ENCODE results near the gene FCGR1A.
A peak's percentile ranks its signal among the peaks of the same experiment; 100 is the strongest.
"Not testable (repeated sequence)": the region's sequence is repeated elsewhere in the genome, so short reads cannot be mapped to it uniquely, and the experiment has no call there.

The FCGR1A gene

DNA sequence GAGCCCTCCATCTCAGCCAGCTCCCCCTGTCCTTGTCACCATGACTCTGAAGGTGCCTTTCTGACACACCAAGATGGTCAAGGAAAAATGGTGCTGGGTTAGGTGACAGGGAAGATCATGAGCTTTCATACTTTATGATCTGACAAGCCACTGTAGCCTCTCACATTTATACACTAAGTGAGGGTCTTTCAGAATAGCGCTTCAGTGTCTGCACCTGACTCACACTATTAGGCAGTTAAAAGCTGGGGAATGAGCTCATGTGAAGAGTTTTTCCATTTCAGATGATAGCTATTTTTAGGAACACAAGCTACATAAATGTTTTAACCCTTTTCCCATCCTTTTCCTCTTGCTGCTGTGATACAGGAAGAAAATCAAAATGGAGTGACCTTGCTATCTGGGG is 4.2 kb upstream of the FCGR1A start:
- not testable (repeated sequence) for DNase-seq

DNA sequence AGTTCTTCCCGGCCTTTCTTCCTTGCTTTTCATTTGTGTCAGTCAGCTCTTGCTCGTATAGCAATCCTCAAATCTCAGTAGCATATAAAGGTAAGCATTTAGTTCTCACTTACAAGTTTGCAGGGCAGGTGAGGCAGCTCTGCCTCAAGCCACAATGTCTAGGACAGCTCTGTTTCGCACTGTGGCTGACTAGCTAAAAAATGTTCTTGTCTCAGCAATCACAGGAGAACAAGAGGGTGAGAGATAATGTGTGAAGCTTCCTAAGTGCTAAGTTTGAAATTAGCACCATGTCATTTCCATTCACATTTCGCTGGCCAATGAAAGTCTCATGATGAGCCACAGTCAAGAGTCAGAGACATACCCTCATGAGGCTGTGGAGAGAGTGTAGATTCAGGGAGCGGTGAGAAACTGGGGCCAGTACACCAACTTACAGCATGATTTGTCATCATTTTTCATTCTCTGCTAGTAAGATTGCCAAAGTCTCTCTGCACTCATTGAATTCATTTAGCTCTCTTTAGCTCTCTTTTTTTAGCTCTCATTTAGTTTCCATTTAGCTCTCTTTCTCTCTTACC is 995 bp upstream of the FCGR1A start:
- not testable (repeated sequence) for DNase-seq

DNA sequence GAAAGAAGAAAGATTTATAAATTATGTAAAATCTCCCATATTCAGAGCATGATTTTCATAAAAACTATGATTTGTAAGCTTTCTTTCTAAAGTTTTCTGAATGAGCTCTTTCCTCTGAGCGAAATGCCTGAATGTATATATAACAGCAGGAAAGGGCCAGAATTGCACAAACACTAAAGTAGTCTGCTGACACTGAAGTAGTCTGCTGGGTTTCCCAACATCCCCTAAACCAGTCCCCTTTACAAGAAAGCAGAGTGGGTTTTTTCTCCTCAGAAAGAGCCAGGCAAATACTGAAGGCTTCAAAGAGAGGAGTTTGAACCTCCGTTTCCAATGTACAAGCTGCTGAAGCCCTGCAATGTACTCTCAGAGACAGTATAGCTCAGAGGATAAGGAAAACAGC is 795 bp downstream of the FCGR1A start:
- not testable (repeated sequence) for DNase-seq

DNA sequence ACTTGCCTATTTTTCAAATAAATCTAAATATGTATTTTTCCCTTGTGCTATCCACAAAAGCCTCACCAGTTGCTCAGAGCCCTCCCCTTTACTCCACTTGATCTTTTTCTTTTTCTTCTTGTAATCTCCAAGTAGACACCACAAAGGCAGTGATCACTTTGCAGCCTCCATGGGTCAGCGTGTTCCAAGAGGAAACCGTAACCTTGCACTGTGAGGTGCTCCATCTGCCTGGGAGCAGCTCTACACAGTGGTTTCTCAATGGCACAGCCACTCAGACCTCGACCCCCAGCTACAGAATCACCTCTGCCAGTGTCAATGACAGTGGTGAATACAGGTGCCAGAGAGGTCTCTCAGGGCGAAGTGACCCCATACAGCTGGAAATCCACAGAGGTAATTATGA is 1.4 kb downstream of the FCGR1A start:
- not testable (repeated sequence) for DNase-seq

DNA sequence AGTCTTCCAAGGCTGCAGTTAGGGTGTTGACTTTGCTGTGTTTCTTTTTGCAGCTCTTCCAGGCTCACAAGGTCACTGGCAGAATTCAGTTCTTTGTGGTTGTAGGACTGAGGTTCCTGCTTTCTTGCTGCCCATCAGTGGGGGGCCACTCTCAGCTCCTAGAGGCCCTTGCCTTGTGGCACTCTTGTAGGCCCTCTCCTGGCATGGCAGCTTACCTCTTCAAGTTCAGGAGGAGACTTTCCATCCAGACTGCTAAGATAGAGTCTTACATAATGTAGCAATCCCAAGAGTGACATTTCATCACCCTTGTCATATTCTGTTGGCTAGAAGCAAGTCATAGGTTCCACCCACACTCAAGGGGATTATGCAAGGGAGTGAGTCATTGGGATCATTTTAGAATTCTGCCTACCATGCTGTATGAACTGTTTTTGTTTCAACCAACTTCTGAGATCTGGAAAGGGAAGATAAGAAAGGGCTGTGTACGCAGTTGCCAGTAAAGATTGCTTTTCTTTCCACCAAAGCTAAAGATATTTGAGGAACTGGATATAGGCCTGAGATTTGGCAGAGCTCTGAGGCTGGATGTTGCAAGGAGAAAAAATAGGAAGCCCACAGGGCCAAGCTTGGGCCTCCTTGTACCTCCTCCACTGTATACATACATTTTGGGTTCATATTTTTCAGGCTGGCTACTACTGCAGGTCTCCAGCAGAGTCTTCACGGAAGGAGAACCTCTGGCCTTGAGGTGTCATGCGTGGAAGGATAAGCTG is 5.4 kb downstream of the FCGR1A start:
- DNase-seq: not testable (repeated sequence)

DNA sequence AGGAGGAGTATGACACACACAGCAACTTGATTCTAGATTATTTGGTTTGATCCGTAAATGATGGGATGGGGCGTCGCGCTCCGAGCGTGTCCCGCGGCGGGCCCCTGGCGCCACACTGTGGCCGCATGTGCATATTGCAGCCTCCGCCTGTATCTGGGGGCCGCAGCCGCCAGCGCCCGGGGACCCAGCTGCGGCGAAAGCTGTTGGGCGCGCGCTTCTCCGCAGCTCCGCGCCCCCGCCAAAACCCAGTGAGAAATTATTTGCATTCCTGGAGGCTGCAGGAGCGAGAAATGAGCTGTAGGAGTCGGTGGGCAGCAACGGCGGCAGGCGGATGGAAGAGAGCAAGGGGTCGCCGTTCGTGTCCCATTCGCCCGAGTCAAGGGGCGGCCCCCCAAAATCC is 10.0 kb downstream of the FCGR1A start:
- peak in 1 of 2 experiments; percentile 30 for DNase-seq

DNA sequence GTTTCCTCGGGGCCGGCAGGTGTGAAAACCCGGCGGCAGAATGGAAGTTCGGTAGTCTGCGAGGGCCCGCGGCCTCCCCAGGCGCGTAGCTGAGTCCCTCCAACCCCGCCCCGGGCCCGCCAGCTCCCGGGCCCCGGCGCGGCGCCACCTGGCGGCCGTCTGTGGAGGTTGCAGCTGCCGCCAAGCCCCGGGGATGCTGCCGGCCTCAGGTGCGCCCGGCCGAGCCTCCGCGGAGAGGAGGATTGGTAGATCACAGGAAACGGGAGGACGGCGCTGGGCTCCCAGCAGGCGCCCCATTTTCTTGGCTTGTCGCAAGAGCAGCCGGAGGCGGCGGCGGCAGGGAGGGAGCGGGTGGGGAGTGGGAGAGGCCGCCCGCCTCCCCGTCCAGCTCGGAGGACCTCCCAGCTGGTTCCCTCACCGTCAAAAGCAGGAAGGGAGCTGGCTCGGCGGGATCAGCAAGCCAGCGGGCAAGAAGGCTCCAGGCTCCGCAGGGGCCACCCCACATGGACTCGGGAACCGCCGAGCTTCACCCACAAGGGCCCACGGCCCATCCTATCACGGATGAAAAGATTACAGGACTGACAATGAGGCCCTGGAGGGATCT is 10.5 kb downstream of the FCGR1A start:
- peak; percentile 17 to 58 for DNase-seq

DNA sequence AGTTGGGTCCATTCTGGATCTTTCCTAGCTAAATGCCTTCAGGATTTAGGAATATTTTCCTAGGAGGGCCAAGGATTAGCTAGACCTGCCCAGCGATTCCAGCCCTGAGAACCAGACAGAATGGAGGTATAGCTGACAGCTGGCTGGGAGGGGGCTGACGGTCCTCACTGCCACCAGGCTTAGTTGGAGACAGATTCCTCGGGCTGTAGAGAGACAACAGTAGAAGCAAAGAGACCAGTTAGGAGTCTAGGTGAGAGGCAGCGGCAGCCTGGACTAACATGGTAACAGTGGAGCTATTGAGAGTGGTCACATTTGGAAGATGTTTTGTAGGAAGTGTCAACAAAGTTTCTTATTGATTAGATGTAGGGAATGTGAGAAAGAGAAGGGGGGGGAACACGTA is 11.4 kb downstream of the FCGR1A start:
- not testable (repeated sequence) for DNase-seq

DNA sequence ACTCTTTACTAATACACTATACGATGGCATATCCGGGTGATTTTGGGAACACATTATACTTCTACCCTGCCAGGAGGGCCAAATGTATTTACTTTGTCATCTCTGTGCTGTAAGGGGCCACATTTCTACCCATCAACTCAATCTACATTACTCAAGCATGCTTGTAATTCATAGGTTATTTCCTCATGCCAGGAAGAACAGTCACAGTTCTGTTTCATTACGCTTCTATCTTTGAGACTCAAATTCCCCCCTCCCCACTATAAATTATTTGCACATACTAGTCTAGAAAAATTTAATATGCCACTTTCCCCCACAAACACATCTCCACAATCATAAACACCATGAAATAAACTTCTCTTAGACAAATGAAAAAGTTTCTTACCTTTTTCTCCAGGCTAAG is 19.1 kb downstream of the FCGR1A start:
- DNase-seq: not testable (repeated sequence)

DNA sequence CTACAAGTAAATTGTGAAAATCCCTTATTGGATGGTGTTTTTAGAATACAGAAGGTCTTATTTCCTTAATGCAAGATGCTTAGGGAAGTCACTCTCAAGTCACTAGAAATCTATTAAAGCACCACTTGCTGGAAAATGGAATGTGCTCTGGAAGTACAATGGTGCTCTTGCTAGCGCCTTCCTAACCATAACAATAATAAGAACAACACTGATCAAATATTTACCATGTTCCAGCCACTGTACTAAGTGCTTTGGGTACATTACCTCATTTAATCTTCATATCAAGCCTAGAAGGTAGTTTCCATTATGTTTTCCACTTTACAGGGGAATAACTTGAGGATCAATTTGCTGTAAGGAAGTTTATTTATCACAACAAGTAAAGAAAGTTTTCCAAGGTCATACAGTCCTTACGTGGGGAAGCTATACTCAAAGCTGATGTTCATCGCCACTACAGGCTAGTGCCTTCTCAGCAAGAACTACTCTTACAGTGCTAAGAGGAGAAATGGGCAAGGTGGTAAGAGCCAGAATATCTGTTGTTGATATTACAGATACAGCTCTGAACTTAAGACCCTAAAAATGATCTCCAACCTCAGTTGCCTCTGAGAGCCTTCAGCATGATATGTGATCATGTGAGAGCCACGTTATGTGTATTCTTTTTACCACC is 22.1 kb downstream of the FCGR1A start:
- not testable (repeated sequence) for DNase-seq

DNA sequence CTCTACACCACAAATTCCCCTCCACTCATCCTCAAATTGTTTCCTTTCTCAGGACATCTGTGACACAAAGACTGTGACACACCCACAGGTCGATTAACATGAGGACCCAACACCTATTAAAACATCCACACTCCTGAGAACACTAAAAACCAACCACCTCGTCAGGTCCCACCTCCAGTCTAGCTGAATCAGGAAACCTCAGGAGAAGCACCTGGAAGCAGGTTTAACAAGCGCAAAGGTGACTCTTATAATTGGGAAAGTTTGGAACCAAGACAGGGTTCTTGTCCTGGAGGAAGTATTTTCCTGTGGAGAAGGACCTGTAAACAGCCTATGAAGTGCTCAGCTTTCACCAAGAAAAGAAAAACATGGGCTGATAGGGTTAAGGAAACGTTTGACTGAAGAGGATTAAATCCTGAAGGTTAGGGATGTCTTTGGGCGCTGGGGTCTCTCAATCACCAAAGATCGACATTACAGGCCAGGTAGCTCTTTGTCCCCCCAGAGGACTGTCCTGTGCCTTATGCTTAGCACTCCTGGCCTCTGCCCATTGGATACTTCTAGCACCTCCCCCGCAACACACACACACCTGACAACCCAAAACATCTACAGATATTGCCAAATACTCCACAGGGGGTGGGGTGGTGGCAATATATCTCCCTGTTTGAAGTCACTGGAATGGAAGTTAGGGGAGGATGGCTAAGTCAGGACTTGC is 28.4 kb downstream of the FCGR1A start:
- DNase-seq: not testable (repeated sequence)

DNA sequence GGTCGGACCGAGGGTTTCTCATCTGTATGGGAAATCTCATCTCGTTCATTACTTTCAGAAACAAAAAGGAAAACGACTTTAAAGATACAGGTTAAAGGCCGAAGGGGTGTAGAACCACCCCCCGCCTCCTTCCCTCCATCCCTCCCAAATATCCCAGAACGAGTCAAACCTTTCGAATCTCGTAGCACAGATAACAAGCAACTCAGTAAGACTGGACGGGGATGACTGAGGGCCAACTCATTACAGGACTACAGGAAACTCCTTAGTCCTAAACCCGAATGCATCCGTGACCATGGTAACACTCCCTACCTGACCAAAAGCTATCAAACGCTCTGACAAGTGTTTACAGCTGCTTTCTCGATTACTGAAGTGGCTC is 29.0 kb downstream of the FCGR1A start:
- DNase-seq: not testable (repeated sequence)

DNA sequence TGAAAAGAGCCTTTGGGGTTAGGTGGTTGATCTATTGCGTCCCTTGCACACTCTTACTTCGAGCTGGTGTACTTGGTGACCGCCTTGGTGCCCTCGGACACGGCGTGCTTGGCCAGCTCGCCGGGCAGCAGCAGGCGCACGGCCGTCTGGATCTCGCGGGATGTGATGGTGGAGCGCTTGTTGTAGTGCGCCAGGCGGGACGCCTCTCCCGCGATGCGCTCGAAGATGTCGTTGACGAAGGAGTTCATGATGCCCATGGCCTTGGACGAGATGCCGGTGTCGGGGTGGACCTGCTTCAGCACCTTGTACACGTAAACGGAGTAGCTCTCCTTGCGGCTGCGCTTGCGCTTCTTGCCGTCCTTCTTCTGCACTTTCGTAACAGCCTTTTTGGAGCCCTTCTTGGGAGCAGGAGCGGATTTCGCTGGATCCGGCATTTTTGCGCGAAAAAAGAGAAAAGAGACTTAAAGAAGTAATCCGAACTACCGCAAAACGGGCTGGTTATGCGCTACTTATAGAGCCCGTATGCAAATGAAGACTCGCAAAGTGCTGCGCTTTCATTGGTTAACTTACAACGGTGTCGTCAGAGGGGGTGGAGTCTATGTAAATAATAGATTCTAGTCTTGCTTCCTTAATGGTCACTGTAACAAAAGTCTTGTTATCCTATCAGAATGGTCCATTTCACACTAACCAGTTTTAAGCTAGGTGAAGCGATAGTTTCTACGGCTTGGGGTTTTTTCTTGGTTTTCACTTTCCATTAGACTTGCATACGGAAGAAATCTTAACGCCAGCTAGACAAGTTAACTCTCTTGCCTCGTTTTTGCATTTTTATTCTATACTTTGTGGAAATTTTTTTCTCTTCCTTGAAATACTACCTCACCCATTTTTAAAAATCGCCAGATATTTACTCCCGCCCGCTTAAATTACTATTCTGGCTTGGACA is 29.7 kb downstream of the FCGR1A start:
- peak; percentile 85 to 87 for DNase-seq

DNA sequence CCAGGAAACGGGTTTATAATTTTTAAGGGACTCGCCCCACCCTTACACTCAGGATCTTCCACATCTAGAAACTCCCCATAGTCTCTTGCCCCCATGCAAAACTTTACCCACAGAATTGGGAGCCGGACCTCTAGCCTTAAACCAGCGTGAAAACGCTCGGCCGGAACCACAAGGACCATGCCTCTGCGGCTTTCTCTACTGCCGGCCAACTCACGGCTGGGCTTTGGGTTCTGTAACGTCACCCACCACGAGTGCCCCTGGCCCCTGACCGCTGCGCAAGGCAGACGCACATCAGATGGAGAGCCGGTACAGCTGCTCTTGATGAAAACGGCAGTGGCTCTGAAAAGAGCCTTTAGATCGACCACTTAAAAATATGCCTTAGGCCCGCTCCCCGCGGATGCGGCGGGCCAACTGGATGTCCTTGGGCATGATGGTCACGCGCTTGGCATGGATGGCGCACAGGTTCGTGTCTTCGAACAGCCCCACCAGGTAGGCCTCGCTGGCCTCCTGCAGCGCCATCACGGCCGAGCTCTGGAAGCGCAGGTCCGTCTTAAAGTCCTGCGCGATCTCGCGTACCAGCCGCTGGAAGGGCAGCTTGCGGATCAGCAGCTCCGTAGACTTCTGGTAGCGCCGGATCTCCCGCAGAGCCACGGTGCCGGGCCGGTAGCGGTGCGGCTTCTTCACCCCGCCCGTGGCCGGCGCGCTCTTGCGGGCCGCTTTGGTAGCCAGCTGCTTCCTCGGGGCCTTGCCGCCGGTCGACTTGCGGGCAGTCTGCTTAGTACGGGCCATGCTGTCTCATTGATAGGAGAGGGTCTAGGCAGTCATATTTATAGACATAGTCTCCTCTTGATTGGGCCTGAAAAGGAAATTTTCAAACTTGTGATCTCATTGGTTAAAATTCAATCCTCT is 30.7 kb downstream of the FCGR1A start:
- peak; percentile 60 to 65 for DNase-seq

DNA sequence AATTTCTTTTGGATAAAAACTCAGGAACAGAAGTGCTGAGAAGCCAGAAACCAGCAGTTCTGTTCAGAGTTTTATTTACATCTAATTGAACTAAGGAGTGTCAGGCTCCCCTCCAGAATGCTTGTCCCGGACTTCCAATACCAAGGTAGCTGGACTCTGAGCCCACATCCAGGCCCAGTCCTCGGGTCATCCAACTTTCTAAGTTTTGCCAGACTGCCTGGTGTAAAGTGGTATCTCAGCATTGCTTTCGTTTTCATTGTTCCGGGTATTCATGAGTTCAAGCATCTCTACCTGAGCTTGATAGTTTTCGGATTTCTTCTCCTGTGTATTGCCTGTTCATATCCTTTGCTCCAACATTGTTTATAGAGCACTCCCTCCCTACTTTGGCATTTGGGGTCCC is 37.9 kb downstream of the FCGR1A start:
- DNase-seq: not testable (repeated sequence)

DNA sequence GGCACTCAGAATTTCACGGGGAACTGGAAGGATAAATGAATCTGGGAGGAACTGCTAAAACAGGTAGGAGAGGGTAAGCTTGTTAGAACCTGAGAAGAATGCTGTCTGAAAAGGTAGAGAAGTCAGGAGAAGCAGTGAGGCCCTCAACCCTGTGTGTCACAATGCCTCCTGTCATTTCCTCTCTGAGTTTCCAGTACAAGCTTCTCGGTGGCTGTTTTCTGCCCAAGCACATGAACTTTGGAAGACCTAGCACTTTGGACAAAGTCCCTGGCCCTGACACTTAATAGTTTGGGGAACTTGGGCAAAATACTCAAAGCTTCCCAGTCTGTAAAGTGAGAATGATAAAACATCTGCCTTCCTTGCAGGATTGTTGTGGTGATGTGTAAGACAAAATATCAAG is 44.1 kb downstream of the FCGR1A start:
- DNase-seq: not testable (repeated sequence)

DNA sequence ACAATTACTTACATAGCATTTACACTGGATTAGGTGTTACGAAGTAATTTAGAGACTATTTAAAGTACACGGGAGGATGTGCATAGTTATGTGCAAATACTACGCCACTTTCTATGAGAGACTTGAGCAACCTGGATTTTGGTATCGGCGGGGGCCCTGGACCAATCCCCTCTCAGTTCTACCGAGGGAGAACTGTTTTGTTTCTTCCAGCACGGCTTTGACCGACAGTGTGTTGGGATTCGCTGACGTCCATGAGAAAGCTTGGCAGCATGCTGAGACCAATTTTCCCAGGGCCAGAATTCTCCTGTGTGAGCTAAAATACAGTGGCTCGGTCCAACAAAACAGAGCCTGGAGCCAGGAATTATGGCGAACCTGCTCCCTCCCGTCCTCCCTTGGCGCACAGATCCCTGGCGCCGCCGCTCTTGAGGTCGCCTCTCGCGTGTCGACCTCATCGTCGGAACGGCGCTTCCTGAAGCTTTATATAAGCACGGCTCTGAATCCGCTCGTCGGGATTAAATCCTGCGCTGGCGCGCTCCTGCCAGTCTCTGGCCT is 49.3 kb downstream of the FCGR1A start:
- DNase-seq: not testable (repeated sequence)

DNA sequence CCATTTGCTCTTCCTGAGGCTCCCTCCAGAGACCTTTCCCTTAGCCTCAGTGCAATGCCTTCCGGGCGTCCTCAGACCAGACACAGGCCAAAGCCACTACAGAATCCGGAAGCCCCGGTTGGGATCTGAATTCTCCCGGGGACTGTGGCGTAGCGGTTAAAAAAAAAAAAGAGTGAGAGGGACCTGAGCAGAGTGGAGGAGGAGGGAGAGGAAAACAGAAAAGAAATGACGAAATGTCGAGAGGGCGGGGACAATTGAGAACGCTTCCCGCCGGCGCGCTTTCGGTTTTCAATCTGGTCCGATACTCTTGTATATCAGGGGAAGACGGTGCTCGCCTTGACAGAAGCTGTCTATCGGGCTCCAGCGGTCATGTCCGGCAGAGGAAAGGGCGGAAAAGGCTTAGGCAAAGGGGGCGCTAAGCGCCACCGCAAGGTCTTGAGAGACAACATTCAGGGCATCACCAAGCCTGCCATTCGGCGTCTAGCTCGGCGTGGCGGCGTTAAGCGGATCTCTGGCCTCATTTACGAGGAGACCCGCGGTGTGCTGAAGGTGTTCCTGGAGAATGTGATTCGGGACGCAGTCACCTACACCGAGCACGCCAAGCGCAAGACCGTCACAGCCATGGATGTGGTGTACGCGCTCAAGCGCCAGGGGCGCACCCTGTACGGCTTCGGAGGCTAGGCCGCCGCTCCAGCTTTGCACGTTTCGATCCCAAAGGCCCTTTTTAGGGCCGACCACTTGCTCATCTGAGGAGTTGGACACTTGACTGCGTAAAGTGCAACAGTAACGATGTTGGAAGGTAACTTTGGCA is 50.0 kb downstream of the FCGR1A start:
- not testable (repeated sequence) for DNase-seq

DNA sequence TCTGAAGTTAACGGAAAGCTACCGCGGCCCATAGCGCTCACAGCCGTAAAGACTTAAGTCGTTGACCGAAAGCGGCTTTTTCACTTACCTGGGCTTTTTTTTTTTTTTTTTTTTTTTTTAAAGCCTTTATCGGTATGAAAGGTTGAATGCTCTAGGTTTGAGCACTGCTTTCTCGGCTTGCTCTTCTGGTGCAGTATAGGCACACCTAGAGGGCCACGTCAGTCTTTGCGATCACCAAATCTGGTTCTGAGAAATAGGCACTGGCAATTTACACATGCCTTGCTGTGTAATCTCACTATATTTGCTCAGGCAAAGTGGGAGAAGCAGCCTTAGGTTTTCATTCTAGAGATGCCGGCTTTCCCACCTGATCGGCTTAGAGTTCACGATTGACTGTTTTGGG is 50.6 kb downstream of the FCGR1A start:
- DNase-seq: not testable (repeated sequence)
